ENCODE measurements around the gene TSC2. TPM values are rescaled to one million over a fixed set of nuclear protein-coding genes. Genes with fewer than 3 reads are reported as not detected.

The TSC2 gene
- total RNA-seq, 4 donors from 2014 or later: 88.3 to 206 (median 127) TPM

- intact Hi-C loops (cut with DNase I; ENCODE audit: low total_unique reads): loop anchor here (10.0 kb wide), 1 partner anchor 232 kb away; the partner anchor contains the start of gene DNASE1L2
- in situ Hi-C loops (cut with MboI; ENCODE audit: low pct_ligation_motif_present in 1 of 4, low pct_unique_long_range_greater_than_20kb in 1 of 4, low sequenced_read_pairs in 3 of 4): loop anchor here in 1 of 4 donors (25.0 kb wide), 1 partner anchor 135 kb away; the partner anchor contains the start of genes PKD1 and RAB26
- Histone ChIP-seq H3K36me3 (peaks cover 0 to 45% (median 28%) of the 10 kb centered on the region in 4 donors), H3K9me3 (no peaks in the 10 kb centered on the region), H3K27ac (no peak overlapping the region), H3K27me3 (no peaks in the 10 kb centered on the region), H3K4me1 (peaks cover 19 to 36% (median 27%) of the 10 kb centered on the region in 4 donors), H3K4me3 (no peak overlapping the region)
- WGBS, 2 donors (ENCODE audit: low coverage in 1 of 2): 95% methylated on average over 40 of the region's 47 CpGs; no CpG with 5 or more reads in 1 of the 2 donors
- DNase-seq: no peak
- TF ChIP-seq CTCF (IDR thresholded peaks at IDR 0.05) (no peak), POLR2AphosphoS5 (IDR thresholded peaks at IDR 0.05) (no peak), POLR2A (IDR thresholded peaks at IDR 0.05) (no peak)
Observed at GRCh38 chr16:2002406-2003230, 45.2 kb upstream of the TSC2 start.

GRCh38 chr16:2003231-2003826, 44.5 kb upstream of the TSC2 start:
- no peak for DNase-seq
- Histone ChIP-seq H3K9me3 (no peaks in the 10 kb centered on the region), H3K4me3 (no peak overlapping the region), H3K4me1 (peaks cover 25 to 43% (median 34%) of the 10 kb centered on the region in 4 donors), H3K36me3 (peaks cover 0 to 40% (median 25%) of the 10 kb centered on the region in 4 donors), H3K27ac (peak overlapping the region in 1 of 4 donors; percentile 79), H3K27me3 (no peaks in the 10 kb centered on the region)
- no peak for TF ChIP-seq EP300 (IDR thresholded peaks at IDR 0.05; ENCODE audit: low read depth)
- TF ChIP-seq POLR2AphosphoS5 (IDR thresholded peaks at IDR 0.05): no peak
- no peak for TF ChIP-seq POLR2A (IDR thresholded peaks at IDR 0.05)
- no peak for TF ChIP-seq CTCF (IDR thresholded peaks at IDR 0.05)
- intact Hi-C loops (cut with DNase I; ENCODE audit: low total_unique reads) (loop anchor here (10.0 kb wide), 1 partner anchor 231 kb away; the partner anchor contains the start of gene DNASE1L2), in situ Hi-C loops (cut with MboI; ENCODE audit: low pct_ligation_motif_present in 1 of 4, low pct_unique_long_range_greater_than_20kb in 1 of 4, low sequenced_read_pairs in 3 of 4) (loop anchor here in 1 of 4 donors (25.0 kb wide), 1 partner anchor 134 kb away; the partner anchor contains the start of genes PKD1 and RAB26)
- WGBS, 2 donors (ENCODE audit: low coverage in 1 of 2): 84% methylated on average over 8 of the region's 8 CpGs; no CpG with 5 or more reads in 1 of the 2 donors

GRCh38 chr16:2003827-2004641, 43.8 kb upstream of the TSC2 start:
- 40% methylated on average over 26 of the region's 36 CpGs; no CpG with 5 or more reads in 1 of the 2 donors for WGBS, 2 donors (ENCODE audit: low coverage in 1 of 2)
- Histone ChIP-seq H3K36me3 (peaks cover 0 to 34% (median 23%) of the 10 kb centered on the region in 4 donors), H3K27me3 (no peaks in the 10 kb centered on the region), H3K27ac (peak overlapping the region; percentile 52 to 79 (median 62)), H3K4me1 (peaks cover 29 to 50% (median 40%) of the 10 kb centered on the region in 4 donors), H3K4me3 (peak overlapping the region in 1 of 4 donors; percentile 4), H3K9me3 (no peaks in the 10 kb centered on the region)
- in situ Hi-C loops (cut with MboI; ENCODE audit: low pct_ligation_motif_present in 1 of 4, low pct_unique_long_range_greater_than_20kb in 1 of 4, low sequenced_read_pairs in 3 of 4) (loop anchor here in 1 of 4 donors (25.0 kb wide), 1 partner anchor 133 kb away; the partner anchor contains the start of genes PKD1 and RAB26), intact Hi-C loops (cut with DNase I; ENCODE audit: low total_unique reads) (loop anchor here (10.0 kb wide), 1 partner anchor 231 kb away; the partner anchor contains the start of gene DNASE1L2)
- TF ChIP-seq POLR2AphosphoS5 (IDR thresholded peaks at IDR 0.05): peak in 2 of 3 donors; percentile 26 to 47
- peak; percentile 94 to 99 (median 97) for TF ChIP-seq CTCF (IDR thresholded peaks at IDR 0.05)
- TF ChIP-seq EP300 (IDR thresholded peaks at IDR 0.05; ENCODE audit: low read depth): no peak
- TF ChIP-seq POLR2A (IDR thresholded peaks at IDR 0.05): no peak
- DNase-seq: peak; percentile 95

All from transverse colon (tissue), 4 donors.